A673 (cell line): ENCODE measurements around the gene WLS.

ENCODE experiments used
- EZH2 ChIP-seq: fragments of 200-600 bp; sonication (generic); IDR thresholded peaks from 2 replicates; pipeline ENCODE4 v1.6.1; 2017; ENCODE audit warnings: borderline replicate concordance, low read depth, mild to moderate bottlenecking, mixed read lengths, antibody characterized with exemption, low read length; ENCODE audit not compliant: poor library complexity, severe bottlenecking
- TF ChIP-seq, protein P1 (sequence below): fragments of 300-800, 200-600 bp; sonication (generic); conservative IDR thresholded peaks from 2 replicates; pipeline ENCODE4 v1.5.1; 2017; ENCODE audit warnings: low read depth, mild to moderate bottlenecking, antibody characterized with exemption, low read length, moderate library complexity, mixed read lengths

GRCh38 chr1:68206848-68207689 is 25.3 kb downstream of the WLS start:
- TF ChIP-seq EZH2, result no peak
- TF ChIP-seq, protein P1, sequence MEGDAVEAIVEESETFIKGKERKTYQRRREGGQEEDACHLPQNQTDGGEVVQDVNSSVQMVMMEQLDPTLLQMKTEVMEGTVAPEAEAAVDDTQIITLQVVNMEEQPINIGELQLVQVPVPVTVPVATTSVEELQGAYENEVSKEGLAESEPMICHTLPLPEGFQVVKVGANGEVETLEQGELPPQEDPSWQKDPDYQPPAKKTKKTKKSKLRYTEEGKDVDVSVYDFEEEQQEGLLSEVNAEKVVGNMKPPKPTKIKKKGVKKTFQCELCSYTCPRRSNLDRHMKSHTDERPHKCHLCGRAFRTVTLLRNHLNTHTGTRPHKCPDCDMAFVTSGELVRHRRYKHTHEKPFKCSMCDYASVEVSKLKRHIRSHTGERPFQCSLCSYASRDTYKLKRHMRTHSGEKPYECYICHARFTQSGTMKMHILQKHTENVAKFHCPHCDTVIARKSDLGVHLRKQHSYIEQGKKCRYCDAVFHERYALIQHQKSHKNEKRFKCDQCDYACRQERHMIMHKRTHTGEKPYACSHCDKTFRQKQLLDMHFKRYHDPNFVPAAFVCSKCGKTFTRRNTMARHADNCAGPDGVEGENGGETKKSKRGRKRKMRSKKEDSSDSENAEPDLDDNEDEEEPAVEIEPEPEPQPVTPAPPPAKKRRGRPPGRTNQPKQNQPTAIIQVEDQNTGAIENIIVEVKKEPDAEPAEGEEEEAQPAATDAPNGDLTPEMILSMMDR, result no peak
